Measurements from ENCODE around the gene CBR3. TPM values are rescaled to one million over a fixed set of nuclear protein-coding genes. Genes with fewer than 3 reads are reported as not detected.

Gene CBR3
- total and polyA plus RNA-seq, 9 of the 15 experiments (the other 6 are each of a cell fraction or from before 2014, with no cell fraction given): not detected

DNA sequence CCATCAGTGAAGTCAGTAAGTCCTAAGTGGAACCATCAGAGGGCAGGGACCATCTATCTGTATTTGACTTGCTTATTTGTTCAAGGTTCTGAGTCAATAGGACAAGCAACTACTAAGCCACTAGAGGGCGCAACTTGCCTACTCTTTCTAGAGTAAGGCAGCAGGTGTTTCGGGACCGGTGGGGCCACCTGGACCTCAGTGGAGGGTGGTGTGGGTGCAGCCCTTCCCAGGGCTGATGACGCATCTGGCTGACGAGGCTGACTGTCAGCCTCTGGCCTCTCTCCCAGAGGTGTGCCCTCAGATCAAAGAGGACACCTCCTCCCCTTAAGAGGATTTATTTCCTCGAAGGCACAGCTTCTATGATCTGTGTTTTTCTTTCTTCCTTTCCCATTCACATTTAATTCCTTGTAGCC is 6.6 kb downstream of the CBR3 start:
- H2AFZ ChIP-seq (ENCODE audit: low read depth, low read length): no peak overlapping the region
- no peaks in the 10 kb centered on the region for H3K9me1 ChIP-seq (ENCODE audit: control insufficient read depth, insufficient read depth, low read length)
- no peak overlapping the region for H3K9ac ChIP-seq (ENCODE audit: insufficient read depth in 1 of 2, low read depth in 2 of 2, low read length in 2 of 2)
- no peak overlapping the region for H3K4me2 ChIP-seq (ENCODE audit: insufficient read depth, low read length)
- WGBS (ENCODE audit: insufficient coverage, low coverage, missing lambda C conversion rate): 4% methylated on average over 6 of the region's 6 CpGs
- in situ Hi-C loops (cut with MboI) (loop anchor here (10.0 kb wide), 1 partner anchor 783 kb away; no protein-coding TSS in a partner anchor), intact Hi-C loops (cut with micrococcal nuclease) (loop anchor here (1.0 to 5.0 kb wide), 4 partner anchors 68 to 446 kb away; partner anchors contain the start of gene CHAF1B)
- peak; percentile 98 for ATAC-seq
- no peaks in the 10 kb centered on the region for H3K9me3 ChIP-seq (replicated peaks; ENCODE audit: control insufficient read depth, insufficient read depth, low read depth, low read length)
- no TSS peak for BruUV-seq (replicated peaks)
- no peak overlapping the region for H3K4me3 ChIP-seq
- CTCF ChIA-PET (ENCODE audit: low intra/inter-chr PET ratio): interaction anchor here (0.6 to 2.4 kb wide), 9 partner anchors 8 to 489 kb away, joined by 3 to 31 read pairs (median 3); no protein-coding TSS in a partner anchor
- no peaks in the 10 kb centered on the region; a peak in 1 of 5 replicates for H3K4me1 ChIP-seq (replicated peaks in 1 of 2; ENCODE audit: control insufficient read depth in 2 of 2, insufficient read depth in 2 of 2, low read length in 2 of 2)
- H3K36me3 ChIP-seq (ENCODE audit: control insufficient read depth, insufficient read depth, low read length): no peaks in the 10 kb centered on the region
- H3K27ac ChIP-seq (ENCODE audit: extremely low read depth, low read depth, low read length): no peak overlapping the region
- FAIRE-seq: peak; percentile 98
- H3K27me3 ChIP-seq (ENCODE audit: control insufficient read depth in 2 of 2, insufficient read depth in 2 of 2, low read length in 2 of 2): peaks cover 6 to 39% of the 10 kb centered on the region in 2 experiments; a peak in 3 of 5 replicates
- H4K20me1 ChIP-seq (replicated peaks; ENCODE audit: control insufficient read depth, insufficient read depth, low read length): no peaks in the 10 kb centered on the region
- H3K79me2 ChIP-seq (ENCODE audit: control insufficient read depth, insufficient read depth, low read length): no peaks in the 10 kb centered on the region
- peak; percentile 68 to 90 (median 84) for DNase-seq (ENCODE audit: extremely low read depth in 1 of 4, low spot score in 3 of 4)
- POLR2A ChIA-PET: interaction anchor here (1.7 kb wide), 1 partner anchor 46 kb away, joined by 3 read pairs; no protein-coding TSS in a partner anchor
- TF ChIP-seq ILF3 (IDR thresholded peaks at IDR 0.05; ENCODE audit: borderline replicate concordance) (0 out of 2 replicates have a peak, but pooled peaks have one; percentile 38), XRCC5 (IDR thresholded peaks at IDR 0.05; ENCODE audit: low read depth, low read length) (no peak), LEF1 (IDR thresholded peaks at IDR 0.05) (no peak), E2F3 (CRISPR knock-in tag; IDR thresholded peaks at IDR 0.05) (no peak), MCM3 (IDR thresholded peaks at IDR 0.05) (no peak), KDM2B (CRISPR knock-in tag; IDR thresholded peaks at IDR 0.05) (no peak), ELF1 (tag; IDR thresholded peaks at IDR 0.05) (no peak)
- TF ChIP-seq, protein P1, sequence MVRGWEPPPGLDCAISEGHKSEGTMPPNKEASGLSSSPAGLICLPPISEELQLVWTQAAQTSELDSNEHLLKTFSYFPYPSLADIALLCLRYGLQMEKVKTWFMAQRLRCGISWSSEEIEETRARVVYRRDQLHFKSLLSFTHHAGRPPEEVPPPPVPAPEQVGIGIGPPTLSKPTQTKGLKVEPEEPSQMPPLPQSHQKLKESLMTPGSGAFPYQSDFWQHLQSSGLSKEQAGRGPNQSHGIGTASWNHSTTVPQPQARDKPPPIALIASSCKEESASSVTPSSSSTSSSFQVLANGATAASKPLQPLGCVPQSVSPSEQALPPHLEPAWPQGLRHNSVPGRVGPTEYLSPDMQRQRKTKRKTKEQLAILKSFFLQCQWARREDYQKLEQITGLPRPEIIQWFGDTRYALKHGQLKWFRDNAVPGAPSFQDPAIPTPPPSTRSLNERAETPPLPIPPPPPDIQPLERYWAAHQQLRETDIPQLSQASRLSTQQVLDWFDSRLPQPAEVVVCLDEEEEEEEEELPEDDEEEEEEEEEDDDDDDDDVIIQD (CRISPR knock-in tag; IDR thresholded peaks at IDR 0.05): no peak
- TF ChIP-seq, protein P2, sequence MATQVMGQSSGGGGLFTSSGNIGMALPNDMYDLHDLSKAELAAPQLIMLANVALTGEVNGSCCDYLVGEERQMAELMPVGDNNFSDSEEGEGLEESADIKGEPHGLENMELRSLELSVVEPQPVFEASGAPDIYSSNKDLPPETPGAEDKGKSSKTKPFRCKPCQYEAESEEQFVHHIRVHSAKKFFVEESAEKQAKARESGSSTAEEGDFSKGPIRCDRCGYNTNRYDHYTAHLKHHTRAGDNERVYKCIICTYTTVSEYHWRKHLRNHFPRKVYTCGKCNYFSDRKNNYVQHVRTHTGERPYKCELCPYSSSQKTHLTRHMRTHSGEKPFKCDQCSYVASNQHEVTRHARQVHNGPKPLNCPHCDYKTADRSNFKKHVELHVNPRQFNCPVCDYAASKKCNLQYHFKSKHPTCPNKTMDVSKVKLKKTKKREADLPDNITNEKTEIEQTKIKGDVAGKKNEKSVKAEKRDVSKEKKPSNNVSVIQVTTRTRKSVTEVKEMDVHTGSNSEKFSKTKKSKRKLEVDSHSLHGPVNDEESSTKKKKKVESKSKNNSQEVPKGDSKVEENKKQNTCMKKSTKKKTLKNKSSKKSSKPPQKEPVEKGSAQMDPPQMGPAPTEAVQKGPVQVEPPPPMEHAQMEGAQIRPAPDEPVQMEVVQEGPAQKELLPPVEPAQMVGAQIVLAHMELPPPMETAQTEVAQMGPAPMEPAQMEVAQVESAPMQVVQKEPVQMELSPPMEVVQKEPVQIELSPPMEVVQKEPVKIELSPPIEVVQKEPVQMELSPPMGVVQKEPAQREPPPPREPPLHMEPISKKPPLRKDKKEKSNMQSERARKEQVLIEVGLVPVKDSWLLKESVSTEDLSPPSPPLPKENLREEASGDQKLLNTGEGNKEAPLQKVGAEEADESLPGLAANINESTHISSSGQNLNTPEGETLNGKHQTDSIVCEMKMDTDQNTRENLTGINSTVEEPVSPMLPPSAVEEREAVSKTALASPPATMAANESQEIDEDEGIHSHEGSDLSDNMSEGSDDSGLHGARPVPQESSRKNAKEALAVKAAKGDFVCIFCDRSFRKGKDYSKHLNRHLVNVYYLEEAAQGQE (IDR thresholded peaks at IDR 0.05; ENCODE audit: borderline replicate concordance): peak; percentile 89; the same call in 1 of the 2 replicates
- TF ChIP-seq, protein P2 (CRISPR knock-in tag; IDR thresholded peaks at IDR 0.05; ENCODE audit: low read depth): no peak
- TF ChIP-seq, protein P3, sequence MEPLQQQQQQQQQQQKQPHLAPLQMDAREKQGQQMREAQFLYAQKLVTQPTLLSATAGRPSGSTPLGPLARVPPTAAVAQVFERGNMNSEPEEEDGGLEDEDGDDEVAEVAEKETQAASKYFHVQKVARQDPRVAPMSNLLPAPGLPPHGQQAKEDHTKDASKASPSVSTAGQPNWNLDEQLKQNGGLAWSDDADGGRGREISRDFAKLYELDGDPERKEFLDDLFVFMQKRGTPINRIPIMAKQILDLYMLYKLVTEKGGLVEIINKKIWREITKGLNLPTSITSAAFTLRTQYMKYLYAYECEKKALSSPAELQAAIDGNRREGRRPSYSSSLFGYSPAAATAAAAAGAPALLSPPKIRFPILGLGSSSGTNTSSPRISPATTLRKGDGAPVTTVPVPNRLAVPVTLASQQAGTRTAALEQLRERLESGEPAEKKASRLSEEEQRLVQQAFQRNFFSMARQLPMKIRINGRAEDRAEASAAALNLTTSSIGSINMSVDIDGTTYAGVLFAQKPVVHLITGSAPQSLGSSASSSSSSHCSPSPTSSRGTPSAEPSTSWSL (CRISPR knock-in tag; IDR thresholded peaks at IDR 0.05; ENCODE audit: borderline replicate concordance): no peak
- TF ChIP-seq, protein P4, sequence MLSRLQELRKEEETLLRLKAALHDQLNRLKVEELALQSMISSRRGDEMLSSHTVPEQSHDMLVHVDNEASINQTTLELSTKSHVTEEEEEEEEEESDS (CRISPR knock-in tag; IDR thresholded peaks at IDR 0.05): no peak

Measured in K562 (cell line).